Measurements from ENCODE around the gene ZDHHC8. TPM values are rescaled to one million over a fixed set of nuclear protein-coding genes. Genes with fewer than 3 reads are reported as not detected.

ZDHHC8 gene
- total RNA-seq, 1 donor from 2014 or later = 35.5 TPM

GRCh38 chr22:20191803-20192202 is 60.2 kb downstream of the ZDHHC8 start:
- TF ChIP-seq, protein P1, sequence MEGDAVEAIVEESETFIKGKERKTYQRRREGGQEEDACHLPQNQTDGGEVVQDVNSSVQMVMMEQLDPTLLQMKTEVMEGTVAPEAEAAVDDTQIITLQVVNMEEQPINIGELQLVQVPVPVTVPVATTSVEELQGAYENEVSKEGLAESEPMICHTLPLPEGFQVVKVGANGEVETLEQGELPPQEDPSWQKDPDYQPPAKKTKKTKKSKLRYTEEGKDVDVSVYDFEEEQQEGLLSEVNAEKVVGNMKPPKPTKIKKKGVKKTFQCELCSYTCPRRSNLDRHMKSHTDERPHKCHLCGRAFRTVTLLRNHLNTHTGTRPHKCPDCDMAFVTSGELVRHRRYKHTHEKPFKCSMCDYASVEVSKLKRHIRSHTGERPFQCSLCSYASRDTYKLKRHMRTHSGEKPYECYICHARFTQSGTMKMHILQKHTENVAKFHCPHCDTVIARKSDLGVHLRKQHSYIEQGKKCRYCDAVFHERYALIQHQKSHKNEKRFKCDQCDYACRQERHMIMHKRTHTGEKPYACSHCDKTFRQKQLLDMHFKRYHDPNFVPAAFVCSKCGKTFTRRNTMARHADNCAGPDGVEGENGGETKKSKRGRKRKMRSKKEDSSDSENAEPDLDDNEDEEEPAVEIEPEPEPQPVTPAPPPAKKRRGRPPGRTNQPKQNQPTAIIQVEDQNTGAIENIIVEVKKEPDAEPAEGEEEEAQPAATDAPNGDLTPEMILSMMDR (IDR thresholded peaks at IDR 0.05) = no peak
- H3K27me3 ChIP-seq = no peaks in the 10 kb centered on the region
- intact Hi-C loops (cut with DNase I) = no loop called here
- H3K27ac ChIP-seq = no peak overlapping the region
- no peaks in the 10 kb centered on the region for H3K4me1 ChIP-seq
- no peaks in the 10 kb centered on the region for H3K36me3 ChIP-seq
- no peaks in the 10 kb centered on the region for H3K9me3 ChIP-seq
- no peak overlapping the region for H3K4me3 ChIP-seq
- DNase-seq (ENCODE audit: low spot score in 2 of 2) = no peak

GRCh38 chr22:20192293-20192971 is 60.8 kb downstream of the ZDHHC8 start:
- Histone ChIP-seq H3K9me3 (no peaks in the 10 kb centered on the region), H3K36me3 (no peaks in the 10 kb centered on the region), H3K4me3 (no peak overlapping the region), H3K27me3 (no peaks in the 10 kb centered on the region), H3K4me1 (no peaks in the 10 kb centered on the region), H3K27ac (no peak overlapping the region)
- TF ChIP-seq, protein P1 (IDR thresholded peaks at IDR 0.05) = no peak
- no peak for DNase-seq (ENCODE audit: low spot score in 2 of 2)
- intact Hi-C loops (cut with DNase I) = no loop called here

GRCh38 chr22:20192972-20193760 is 61.6 kb downstream of the ZDHHC8 start:
- H3K36me3 ChIP-seq = no peaks in the 10 kb centered on the region
- no peaks in the 10 kb centered on the region for H3K27me3 ChIP-seq
- no peak overlapping the region for H3K27ac ChIP-seq
- no peaks in the 10 kb centered on the region for H3K9me3 ChIP-seq
- H3K4me3 ChIP-seq = no peak overlapping the region
- DNase-seq (ENCODE audit: low spot score in 2 of 2) = no peak
- no peaks in the 10 kb centered on the region for H3K4me1 ChIP-seq
- TF ChIP-seq, protein P1 (IDR thresholded peaks at IDR 0.05) = no peak
- intact Hi-C loops (cut with DNase I) = no loop called here

DNA sequence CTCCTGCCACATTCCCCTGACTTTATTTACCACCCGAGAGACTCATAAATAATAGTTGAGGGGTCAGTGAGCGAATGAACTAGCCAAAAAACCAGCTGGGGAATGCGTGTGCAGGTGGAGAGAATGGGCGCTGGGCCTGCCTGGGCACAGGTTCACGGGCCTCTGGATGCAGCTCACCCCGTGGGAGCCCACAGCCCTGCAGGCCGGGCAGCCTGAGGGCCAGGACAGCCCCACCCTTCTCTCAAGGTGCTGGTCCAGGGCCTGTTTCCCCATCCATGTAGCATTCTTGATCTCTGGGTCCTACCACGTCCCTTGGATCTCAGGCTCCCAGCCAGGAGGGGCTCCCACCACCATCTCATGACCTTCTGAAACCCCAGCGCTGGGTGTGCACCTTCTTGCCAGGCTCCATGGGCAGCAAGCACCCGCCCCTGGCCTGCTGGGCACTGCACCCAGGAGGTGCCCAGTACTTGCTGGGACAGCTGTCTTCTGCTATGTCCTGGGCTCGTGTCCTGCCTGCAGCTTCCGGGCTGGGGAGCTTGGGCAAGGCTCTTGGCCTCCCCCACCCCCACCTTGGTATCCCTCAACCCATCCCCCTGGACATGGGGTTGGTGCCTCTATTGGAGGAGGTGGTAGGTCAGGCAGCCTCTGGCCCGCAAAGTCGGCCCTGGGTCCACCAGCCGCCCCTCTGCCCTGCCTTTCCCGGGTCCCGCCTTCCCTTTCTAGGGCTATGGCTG is 62.3 kb downstream of the ZDHHC8 start:
- Histone ChIP-seq H3K27me3 (no peaks in the 10 kb centered on the region), H3K9me3 (no peaks in the 10 kb centered on the region), H3K27ac (no peak overlapping the region), H3K36me3 (no peaks in the 10 kb centered on the region), H3K4me1 (no peaks in the 10 kb centered on the region), H3K4me3 (no peak overlapping the region)
- TF ChIP-seq, protein P1 (IDR thresholded peaks at IDR 0.05) = no peak
- intact Hi-C loops (cut with DNase I) = no loop called here
- DNase-seq (ENCODE audit: low spot score in 2 of 2) = no peak

GRCh38 chr22:20194681-20195593 is 63.3 kb downstream of the ZDHHC8 start:
- intact Hi-C loops (cut with DNase I) = no loop called here
- TF ChIP-seq, protein P1 (IDR thresholded peaks at IDR 0.05) = no peak
- H3K27ac ChIP-seq = no peak overlapping the region

More at GRCh38 chr22:20194681-20195593, 63.3 kb downstream of the ZDHHC8 start:
- Histone ChIP-seq H3K9me3 (no peaks in the 10 kb centered on the region), H3K27me3 (no peaks in the 10 kb centered on the region), H3K36me3 (no peaks in the 10 kb centered on the region), H3K4me1 (no peaks in the 10 kb centered on the region), H3K4me3 (no peak overlapping the region)
- no peak for DNase-seq (ENCODE audit: low spot score in 2 of 2)
